Coronary artery (tissue), 2 donors: ENCODE data around the gene AGPAT2.

Experiments
- DNase-seq: peaks from one replicate; pipeline ENCODE4 v3.0.0-alpha.2; 2017; ENCODE audit warnings: low spot score
- H3K27ac ChIP-seq, 2 donors: fragments of 200-600 bp; sonication (generic); one replicate each; pipeline ENCODE4 v1.5.1; 2016 to 2019
- H3K4me3 ChIP-seq: fragments of 200-600 bp; sonication (generic); 2 replicates; pipeline ENCODE4 v1.5.1; 2016; ENCODE audit warnings: mild to moderate bottlenecking, moderate library complexity
- CTCF ChIP-seq: fragments of 200-600 bp; sonication (generic); IDR thresholded peaks from one replicate; pipeline ENCODE4 v1.5.1; 2019; ENCODE audit warnings: antibody characterized with exemption

Gene AGPAT2

GRCh38 chr9:136672431-136673087, 14.7 kb downstream of the AGPAT2 start:
- H3K27ac ChIP-seq, result no peak overlapping the region

GRCh38 chr9:136671646-136672430, 15.4 kb downstream of the AGPAT2 start:
- Histone ChIP-seq H3K27ac (no peak overlapping the region), H3K4me3 (no peak overlapping the region)
- TF ChIP-seq CTCF, result peak; percentile 74
- no peak for DNase-seq

More at GRCh38 chr9:136672431-136673087, 14.7 kb downstream of the AGPAT2 start:
- H3K4me3 ChIP-seq, result no peak overlapping the region
- no peak for TF ChIP-seq CTCF
- DNase-seq, result no peak

GRCh38 chr9:136671254-136671614, 16.0 kb downstream of the AGPAT2 start:
- H3K27ac ChIP-seq, result no peak overlapping the region
- DNase-seq, result no peak
- no peak overlapping the region for H3K4me3 ChIP-seq
- TF ChIP-seq CTCF, result no peak

- no peak for DNase-seq
- H3K4me3 ChIP-seq, result peak overlapping the region; percentile 76
- no peak overlapping the region for H3K27ac ChIP-seq
- TF ChIP-seq CTCF, result no peak
These were observed 16.5 kb downstream of the AGPAT2 start for GRCh38 chr9:136670576-136671253.

GRCh38 chr9:136669791-136670464, 17.3 kb downstream of the AGPAT2 start:
- H3K4me3 ChIP-seq, result peak overlapping the region; percentile 76

More at GRCh38 chr9:136669791-136670464, 17.3 kb downstream of the AGPAT2 start:
- H3K27ac ChIP-seq, result peak overlapping the region in 1 of 2 donors; percentile 28
- no peak for TF ChIP-seq CTCF
- DNase-seq, result no peak
